HTR-8/SVneo (cell line): Measurements from ENCODE around the gene MYO19.
"Not testable (repeated sequence)": the region's sequence is repeated elsewhere in the genome, so short reads cannot be mapped to it uniquely, and the experiment has no call there.

Experiments
- DNase-seq: peaks from one replicate; pipeline ENCODE4 v3.0.0; 2011; ENCODE audit warnings: low spot score, mixed read lengths; ENCODE audit not compliant: insufficient read length
- FAIRE-seq: peaks from 2 replicates; lab custom pipeline; 2011; peaks lifted over from hg19 to GRCh38; lab: Jason Lieb, UNC

The MYO19 gene

GRCh38 chr17:36533935-36534839, 481 bp downstream of the MYO19 start:
- DNase-seq (peak; percentile 75), FAIRE-seq (no peak)

- DNase-seq (no peak), FAIRE-seq (no peak)
These were observed 2.2 kb downstream of the MYO19 start for GRCh38 chr17:36532435-36532975.

DNA sequence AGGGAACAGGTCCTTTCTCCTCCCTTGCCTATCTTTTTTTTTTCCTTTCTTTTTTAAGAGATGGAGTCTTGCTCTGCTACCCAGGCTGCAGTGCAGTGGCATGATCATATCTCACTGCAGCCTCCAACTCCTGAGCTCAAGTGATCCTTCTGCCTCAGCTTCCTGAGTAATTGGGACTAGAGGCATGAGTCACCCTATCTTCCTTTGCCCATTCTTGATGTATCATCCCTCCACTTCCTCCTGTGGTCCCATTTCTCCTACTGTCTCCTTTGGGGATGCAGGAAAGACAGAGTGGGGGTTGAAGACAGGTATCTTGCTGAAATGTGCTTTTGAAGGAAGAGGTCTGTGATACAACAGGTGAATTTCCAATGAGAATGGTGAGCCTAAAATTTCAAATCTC, 5.5 kb downstream of the MYO19 start:
- DNase-seq = no peak
- no peak for FAIRE-seq

DNA sequence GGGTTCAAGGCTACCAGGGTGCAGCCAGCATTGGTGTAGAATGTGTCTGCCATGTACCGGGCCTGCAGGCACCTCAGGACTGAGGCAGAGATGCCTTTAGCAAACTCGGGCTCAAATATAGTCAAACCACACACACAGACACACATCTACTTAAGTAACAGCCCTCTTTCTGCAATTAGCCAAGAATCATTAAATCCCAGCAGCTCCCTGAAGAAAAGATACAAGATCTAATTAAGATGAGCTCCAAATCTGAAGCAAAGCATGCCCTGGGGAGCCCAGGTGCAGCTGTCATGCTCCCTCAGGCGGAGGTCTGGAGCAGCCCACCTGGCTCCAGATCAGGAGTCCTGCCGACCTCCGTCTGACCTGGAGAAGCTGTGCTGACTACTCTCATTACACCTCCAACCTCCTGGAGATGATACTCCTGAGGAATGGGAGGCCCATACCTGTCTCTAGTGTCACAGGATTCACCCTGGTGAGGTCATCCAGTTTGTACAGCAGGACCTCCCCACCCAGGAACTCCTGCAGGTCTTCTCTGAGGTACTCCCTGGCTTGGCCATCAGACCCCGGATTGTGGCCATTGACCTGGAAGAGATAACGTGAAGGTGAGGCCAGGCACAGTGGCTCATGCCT, 6.9 kb downstream of the MYO19 start:
- DNase-seq (no peak), FAIRE-seq (no peak)

GRCh38 chr17:36525888-36526287, 8.8 kb downstream of the MYO19 start:
- no peak for FAIRE-seq
- no peak for DNase-seq

DNA sequence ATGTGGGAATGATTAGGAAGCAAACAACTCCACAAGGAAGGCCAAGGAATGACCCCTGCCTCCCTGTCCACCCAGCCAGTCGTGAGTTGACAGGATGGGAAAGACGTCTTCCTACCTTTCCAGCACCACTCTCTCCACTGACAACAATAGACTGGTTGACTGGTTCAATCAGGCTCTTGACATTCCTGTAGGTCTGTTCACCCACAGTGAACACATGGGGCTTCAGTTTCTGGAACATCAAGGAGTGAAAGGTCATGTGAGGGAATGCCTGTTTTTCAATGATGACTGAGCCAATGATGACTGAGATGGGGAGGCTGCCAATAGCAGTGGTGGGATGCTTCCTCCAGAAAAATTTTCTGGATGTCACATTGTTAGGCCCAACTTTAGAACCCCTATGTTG, 9.6 kb downstream of the MYO19 start:
- DNase-seq (no peak), FAIRE-seq (no peak)

- DNase-seq (no peak), FAIRE-seq (no peak)
These were observed 10.2 kb downstream of the MYO19 start for GRCh38 chr17:36524428-36524876.

GRCh38 chr17:36523113-36523512, 11.6 kb downstream of the MYO19 start:
- DNase-seq = no peak
- no peak for FAIRE-seq

DNA sequence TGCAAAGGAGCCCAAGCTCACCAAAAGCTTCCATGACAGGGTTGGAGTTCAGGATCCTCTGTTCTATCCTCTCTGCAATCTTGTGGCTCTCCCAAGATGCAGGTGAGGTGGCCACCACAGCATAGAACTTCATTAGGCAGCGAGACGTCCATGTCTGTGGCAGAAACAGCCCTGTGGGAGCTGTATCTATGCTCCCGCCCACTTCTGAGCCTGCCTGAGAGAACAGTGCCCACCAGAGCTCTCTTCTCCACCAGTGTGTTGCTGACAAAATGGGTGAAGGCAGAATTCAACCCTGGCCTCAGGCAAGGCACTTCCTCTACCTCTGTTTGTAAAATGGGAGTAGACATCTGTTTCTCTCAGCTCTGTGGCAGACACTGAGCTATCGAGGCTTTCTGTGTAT, 18.8 kb downstream of the MYO19 start:
- FAIRE-seq (no peak), DNase-seq (no peak)

DNA sequence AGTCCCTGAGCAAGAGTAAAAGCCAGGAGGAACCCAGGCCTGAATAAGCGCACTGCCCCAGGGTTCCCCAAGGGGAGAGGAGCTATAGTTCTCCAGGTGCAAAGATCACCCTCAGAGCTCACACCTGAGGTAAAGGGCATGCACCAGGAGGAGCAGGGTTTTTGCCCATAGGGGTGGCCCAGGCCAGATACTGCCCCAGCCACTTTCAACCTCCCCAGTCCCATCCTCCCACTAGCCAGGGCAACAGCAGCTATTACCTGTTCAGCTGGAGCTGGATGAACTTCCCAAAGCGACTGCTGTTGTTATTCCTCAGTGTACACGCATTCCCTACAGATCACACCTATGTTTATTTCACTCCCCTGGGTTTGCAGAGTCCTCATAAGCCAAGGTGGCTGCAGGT, 19.8 kb downstream of the MYO19 start:
- no peak for DNase-seq
- no peak for FAIRE-seq

DNA sequence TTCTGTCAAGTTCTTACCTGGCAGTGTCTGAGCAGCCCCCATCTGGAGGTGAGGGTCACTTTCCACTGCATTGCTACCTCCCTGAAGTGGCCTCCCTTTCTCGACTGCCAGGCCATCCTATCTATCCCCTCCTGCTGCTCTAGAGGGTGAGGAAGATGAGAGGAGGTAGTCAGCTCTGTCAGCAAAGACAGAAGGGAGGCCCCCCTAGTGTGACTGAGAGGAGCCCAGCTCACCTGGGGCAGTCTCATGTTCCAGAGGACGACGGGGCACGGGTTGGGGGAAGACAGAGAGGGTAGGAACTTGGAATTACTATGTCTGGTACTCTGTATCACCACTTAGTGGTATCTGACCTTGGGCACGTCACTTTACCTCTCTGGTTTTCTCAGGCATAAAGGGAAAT, 22.0 kb downstream of the MYO19 start:
- DNase-seq (no peak), FAIRE-seq (no peak)

DNA sequence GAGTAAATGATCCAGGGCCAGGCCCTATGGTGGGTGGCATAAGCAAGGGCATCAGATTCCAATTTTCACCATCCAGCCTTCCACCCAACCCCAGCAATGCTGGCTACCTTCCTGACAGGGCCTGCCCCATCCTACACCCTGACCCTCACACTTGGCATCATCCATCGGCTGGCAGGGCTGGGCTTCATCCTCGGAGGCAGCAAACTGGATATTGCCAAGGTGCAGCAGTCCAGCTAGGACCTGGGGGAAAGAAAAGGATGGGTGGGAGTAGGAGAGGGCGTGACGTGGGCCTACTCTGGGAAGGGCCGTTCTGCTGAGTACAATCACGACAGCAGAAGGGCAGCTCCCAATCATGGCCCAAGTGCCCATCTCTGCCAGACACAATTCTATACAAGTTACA, 23.5 kb downstream of the MYO19 start:
- DNase-seq (no peak), FAIRE-seq (no peak)

- FAIRE-seq (no peak), DNase-seq (no peak)
These were observed 24.0 kb downstream of the MYO19 start for GRCh38 chr17:36510636-36511035.

- FAIRE-seq = no peak
- no peak for DNase-seq
These were observed 25.2 kb downstream of the MYO19 start for GRCh38 chr17:36509272-36509985.

DNA sequence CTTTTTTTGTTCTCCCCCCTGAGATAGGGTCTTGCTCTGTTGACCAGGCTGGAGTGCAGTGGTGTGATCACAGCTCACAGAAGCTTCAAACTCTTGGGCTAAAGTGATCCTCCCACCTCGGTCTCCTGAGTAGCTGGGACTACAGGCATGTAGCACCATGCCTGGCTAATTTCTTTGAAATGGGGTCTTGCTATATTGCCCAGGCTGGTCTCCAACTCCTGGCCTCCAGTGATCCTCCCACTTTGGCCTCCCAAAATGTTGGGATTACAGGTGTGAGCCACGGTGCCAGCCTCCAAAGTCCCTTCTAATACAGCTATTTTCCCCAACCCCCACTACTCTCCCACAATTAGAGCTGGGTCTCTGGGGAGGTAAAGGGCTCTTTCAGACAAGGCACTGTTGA, 26.2 kb downstream of the MYO19 start:
- FAIRE-seq, DNase-seq: not testable (repeated sequence)

- FAIRE-seq (no peak), DNase-seq (no peak)
These were observed 27.4 kb downstream of the MYO19 start for GRCh38 chr17:36507266-36507665.

GRCh38 chr17:36506831-36507230, 27.8 kb downstream of the MYO19 start:
- FAIRE-seq (no peak), DNase-seq (no peak)

GRCh38 chr17:36506249-36506826, 28.3 kb downstream of the MYO19 start:
- FAIRE-seq = no peak
- no peak for DNase-seq

GRCh38 chr17:36505171-36505570, 29.5 kb downstream of the MYO19 start:
- DNase-seq (no peak), FAIRE-seq (no peak)

- FAIRE-seq (no peak), DNase-seq (no peak)
These were observed 30.5 kb downstream of the MYO19 start for GRCh38 chr17:36504156-36504545.
